A673 (cell line): Measurements from ENCODE around the gene FAM216A. TPM values are rescaled to one million over a fixed set of nuclear protein-coding genes. Genes with fewer than 3 reads are reported as not detected.
A peak's percentile ranks its signal among the peaks of the same experiment; 100 is the strongest.
"Not testable (repeated sequence)": the region's sequence is repeated elsewhere in the genome, so short reads cannot be mapped to it uniquely, and the experiment has no call there.

Source experiments
- BruUV-seq: library from RNA; stranded (reverse); fragments of 400-500 nt; replicated peaks from 2 replicates; lab custom pipeline; 2021; lab: Mats Ljungman, UMichigan
- CTCF ChIA-PET: fragments of 300-600 bp; sonication (Branson Sonifier 250); formaldehyde crosslinking; loops from one replicate; lab custom pipeline; 2022; ENCODE audit warnings: antibody characterized with exemption; lab: Charles Lee
- POLR2A ChIA-PET: fragments of 300-600 bp; sonication (Branson Sonifier 250); formaldehyde crosslinking; loops from one replicate; lab custom pipeline; 2022; ENCODE audit warnings: antibody characterized with exemption; ENCODE audit not compliant: low non-redundant PET; lab: Charles Lee
- DNase-seq: peaks from one replicate; pipeline ENCODE4 v3.0.0-alpha.2; 2015; ENCODE audit warnings: low spot score
- H3K27ac ChIP-seq: fragments of 200-600 bp; sonication (generic); 2 replicates; pipeline ENCODE4 v1.5.1; 2016; ENCODE audit warnings: mixed run types, low read depth, mild to moderate bottlenecking, mixed read lengths, antibody characterized with exemption, low read length; ENCODE audit not compliant: poor library complexity, severe bottlenecking
- H3K27me3 ChIP-seq: fragments of 200-600 bp; sonication (generic); replicated peaks from 2 replicates; pipeline ENCODE4 v1.6.1; 2017; ENCODE audit warnings: mixed run types, low read depth, mild to moderate bottlenecking, mixed read lengths, antibody characterized with exemption, low read length; ENCODE audit not compliant: insufficient read depth, poor library complexity
- H3K36me3 ChIP-seq: fragments of 200-600 bp; sonication (generic); 2 replicates; pipeline ENCODE4 v1.6.1; 2016; ENCODE audit warnings: mixed run types, mild to moderate bottlenecking, mixed read lengths, antibody characterized with exemption, low read length; ENCODE audit not compliant: insufficient read depth, poor library complexity, severe bottlenecking
- H3K4me1 ChIP-seq: fragments of 200-600 bp; sonication (generic); 2 replicates; pipeline ENCODE4 v1.6.1; 2017; ENCODE audit warnings: mixed run types, mild to moderate bottlenecking, mixed read lengths, antibody characterized with exemption, low read length; ENCODE audit not compliant: insufficient read depth, poor library complexity, severe bottlenecking
- H3K4me3 ChIP-seq: fragments of 200-600 bp; sonication (generic); 2 replicates; pipeline ENCODE4 v1.5.1; 2016; ENCODE audit warnings: low read depth, mixed run types, mild to moderate bottlenecking, mixed read lengths, low read length; ENCODE audit not compliant: poor library complexity, severe bottlenecking
- H3K9me3 ChIP-seq: fragments of 200-600 bp; sonication (generic); 2 replicates; pipeline ENCODE4 v1.6.1; 2016; ENCODE audit warnings: mixed run types, low read depth, mild to moderate bottlenecking, mixed read lengths, antibody characterized with exemption, low read length; ENCODE audit not compliant: poor library complexity, severe bottlenecking
- EZH2 ChIP-seq: fragments of 200-600 bp; sonication (generic); IDR thresholded peaks from 2 replicates; pipeline ENCODE4 v1.6.1; 2017; ENCODE audit warnings: borderline replicate concordance, low read depth, mild to moderate bottlenecking, mixed read lengths, antibody characterized with exemption, low read length; ENCODE audit not compliant: poor library complexity, severe bottlenecking
- intact Hi-C: fragments of 100-400 bp; cut with micrococcal nuclease; formaldehyde crosslinking; loops from one replicate; pipeline ENCODE4 v1.10.0; 2022; ENCODE audit not compliant: unreplicated experiment
- total RNA-seq: library from RNA; stranded (reverse); gene quantifications from 2 replicates; pipeline ENCODE4 v1.2.3, GENCODE V29; 2021
- TF ChIP-seq, protein P1 (sequence below): fragments of 300-800, 200-600 bp; sonication (generic); conservative IDR thresholded peaks from 2 replicates; pipeline ENCODE4 v1.5.1; 2017; ENCODE audit warnings: low read depth, mild to moderate bottlenecking, antibody characterized with exemption, low read length, moderate library complexity, mixed read lengths

FAM216A gene
- total RNA-seq, 1 experiment from 2014 or later: 14.0 TPM

- POLR2A ChIA-PET: no interaction called here
- TF ChIP-seq, protein P1, sequence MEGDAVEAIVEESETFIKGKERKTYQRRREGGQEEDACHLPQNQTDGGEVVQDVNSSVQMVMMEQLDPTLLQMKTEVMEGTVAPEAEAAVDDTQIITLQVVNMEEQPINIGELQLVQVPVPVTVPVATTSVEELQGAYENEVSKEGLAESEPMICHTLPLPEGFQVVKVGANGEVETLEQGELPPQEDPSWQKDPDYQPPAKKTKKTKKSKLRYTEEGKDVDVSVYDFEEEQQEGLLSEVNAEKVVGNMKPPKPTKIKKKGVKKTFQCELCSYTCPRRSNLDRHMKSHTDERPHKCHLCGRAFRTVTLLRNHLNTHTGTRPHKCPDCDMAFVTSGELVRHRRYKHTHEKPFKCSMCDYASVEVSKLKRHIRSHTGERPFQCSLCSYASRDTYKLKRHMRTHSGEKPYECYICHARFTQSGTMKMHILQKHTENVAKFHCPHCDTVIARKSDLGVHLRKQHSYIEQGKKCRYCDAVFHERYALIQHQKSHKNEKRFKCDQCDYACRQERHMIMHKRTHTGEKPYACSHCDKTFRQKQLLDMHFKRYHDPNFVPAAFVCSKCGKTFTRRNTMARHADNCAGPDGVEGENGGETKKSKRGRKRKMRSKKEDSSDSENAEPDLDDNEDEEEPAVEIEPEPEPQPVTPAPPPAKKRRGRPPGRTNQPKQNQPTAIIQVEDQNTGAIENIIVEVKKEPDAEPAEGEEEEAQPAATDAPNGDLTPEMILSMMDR: no peak
- TF ChIP-seq EZH2: no peak
- Histone ChIP-seq H3K27me3 (no peaks in the 10 kb centered on the region), H3K4me1 (peaks cover 19% of the 10 kb centered on the region), H3K27ac (no peak overlapping the region), H3K36me3 (no peaks in the 10 kb centered on the region), H3K4me3 (no peak overlapping the region), H3K9me3 (no peaks in the 10 kb centered on the region)
- intact Hi-C loops: no loop called here
- CTCF ChIA-PET: no interaction called here
- BruUV-seq: no TSS peak
- DNase-seq: peak; percentile 58
Observed at GRCh38 chr12:110513842-110514241, 45.2 kb downstream of the FAM216A start.

- H3K9me3 ChIP-seq: no peaks in the 10 kb centered on the region
- BruUV-seq: no TSS peak
- H3K4me3 ChIP-seq: no peak overlapping the region
- no peak for TF ChIP-seq EZH2
- TF ChIP-seq, protein P1: no peak
- ChIA-PET CTCF (no interaction called here), POLR2A (no interaction called here)
- H3K27ac ChIP-seq: no peak overlapping the region
- no peak for DNase-seq
- peaks cover 19% of the 10 kb centered on the region for H3K4me1 ChIP-seq
- no peaks in the 10 kb centered on the region for H3K36me3 ChIP-seq
- intact Hi-C loops: no loop called here
- no peaks in the 10 kb centered on the region for H3K27me3 ChIP-seq
Observed at GRCh38 chr12:110514363-110514762, 45.7 kb downstream of the FAM216A start.

DNA sequence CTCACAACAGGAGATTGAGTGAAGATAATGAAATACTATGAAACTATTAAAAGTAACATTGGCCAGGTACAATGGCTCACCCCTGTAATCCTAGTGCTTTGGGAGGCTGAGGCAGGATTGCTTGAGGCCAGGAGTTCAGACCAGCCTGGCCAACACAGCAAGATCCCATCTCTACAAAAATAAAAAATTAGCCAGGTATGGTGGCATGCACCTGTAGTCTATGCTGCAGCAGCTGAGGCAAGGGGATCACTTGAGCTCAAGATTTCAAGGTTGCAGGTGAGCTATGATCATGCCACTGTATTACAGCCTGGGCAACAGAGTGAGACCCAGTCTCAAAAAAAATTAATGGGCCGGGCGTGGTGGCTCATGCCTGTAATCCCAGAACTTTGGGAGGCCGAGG, 48.4 kb downstream of the FAM216A start:
- TF ChIP-seq, protein P1: no peak
- CTCF ChIA-PET: no interaction called here
- Histone ChIP-seq H3K4me3 (no peak overlapping the region), H3K27me3 (no peaks in the 10 kb centered on the region), H3K36me3 (no peaks in the 10 kb centered on the region), H3K9me3 (no peaks in the 10 kb centered on the region), H3K4me1 (peaks cover 19% of the 10 kb centered on the region), H3K27ac (no peak overlapping the region)
- no peak for DNase-seq
- no TSS peak for BruUV-seq
- POLR2A ChIA-PET: no interaction called here
- intact Hi-C loops: no loop called here

GRCh38 chr12:110518014-110518413, 49.4 kb downstream of the FAM216A start:
- H3K27me3 ChIP-seq, POLR2A ChIA-PET, H3K4me3 ChIP-seq, BruUV-seq, intact Hi-C loops, H3K36me3 ChIP-seq, DNase-seq, H3K27ac ChIP-seq, H3K9me3 ChIP-seq: not testable (repeated sequence)
- peaks cover 13% of the 10 kb centered on the region for H3K4me1 ChIP-seq
- CTCF ChIA-PET: interaction anchor here (0.7 kb wide), 1 partner anchor 83 kb away, joined by 5 read pairs; no protein-coding TSS in a partner anchor

DNA sequence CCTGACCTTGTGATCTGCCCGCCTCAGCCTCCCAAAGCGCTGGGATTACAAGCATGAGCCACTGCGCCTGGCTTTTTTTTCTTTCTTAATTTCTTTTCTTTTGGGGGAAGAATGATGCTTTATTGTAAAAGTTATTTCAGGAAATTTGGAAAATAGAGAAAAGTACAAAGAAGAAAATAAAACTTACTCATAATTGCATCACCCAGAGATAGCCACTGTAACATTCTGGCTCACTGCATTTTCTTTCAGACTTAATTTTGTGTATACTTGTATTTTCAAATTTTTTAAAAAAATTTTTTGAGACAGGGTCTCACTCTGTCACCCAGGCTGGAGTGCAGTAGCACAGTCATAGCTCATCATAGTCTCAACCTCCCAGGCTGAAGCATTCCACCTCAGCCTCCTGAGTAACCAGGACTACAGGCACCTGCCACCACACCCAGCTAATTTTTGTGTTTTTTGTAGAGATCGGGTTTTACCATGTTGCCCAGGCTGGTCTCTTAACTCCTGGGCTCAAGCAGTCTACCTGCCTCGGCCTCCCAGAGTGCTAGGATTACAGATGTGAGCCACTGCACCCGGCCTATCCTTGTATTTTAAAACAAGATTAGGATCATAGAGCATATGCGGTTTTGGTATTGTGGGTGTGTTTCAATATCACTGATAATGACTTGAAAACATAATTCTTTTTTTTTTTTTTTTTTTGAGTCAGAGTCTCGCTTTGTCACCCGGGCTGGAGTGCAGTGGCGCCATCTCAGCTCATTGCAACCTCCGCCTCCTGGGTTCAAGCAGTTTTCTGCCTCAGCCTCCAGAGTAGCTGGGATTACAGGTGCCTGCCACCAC, 52.4 kb downstream of the FAM216A start:
- CTCF ChIA-PET: interaction anchor here (0.6 kb wide), 1 partner anchor 22 kb away, joined by 8 read pairs; no protein-coding TSS in a partner anchor
- POLR2A ChIA-PET, H3K27ac ChIP-seq, H3K36me3 ChIP-seq, H3K27me3 ChIP-seq, BruUV-seq, DNase-seq, H3K4me3 ChIP-seq, H3K4me1 ChIP-seq, H3K9me3 ChIP-seq, intact Hi-C loops: not testable (repeated sequence)
